ENCODE results near the gene COX7C. TPM values are rescaled to one million over a fixed set of nuclear protein-coding genes. Genes with fewer than 3 reads are reported as not detected.
A peak's percentile ranks its signal among the peaks of the same experiment; 100 is the strongest.
"Not testable (repeated sequence)": the region's sequence is repeated elsewhere in the genome, so short reads cannot be mapped to it uniquely, and the experiment has no call there.

Gene COX7C
- total and polyA plus RNA-seq, 9 of the 15 experiments (the other 6 are each of a cell fraction or from before 2014, with no cell fraction given), result 576 to 1,783 (median 996) TPM

DNA sequence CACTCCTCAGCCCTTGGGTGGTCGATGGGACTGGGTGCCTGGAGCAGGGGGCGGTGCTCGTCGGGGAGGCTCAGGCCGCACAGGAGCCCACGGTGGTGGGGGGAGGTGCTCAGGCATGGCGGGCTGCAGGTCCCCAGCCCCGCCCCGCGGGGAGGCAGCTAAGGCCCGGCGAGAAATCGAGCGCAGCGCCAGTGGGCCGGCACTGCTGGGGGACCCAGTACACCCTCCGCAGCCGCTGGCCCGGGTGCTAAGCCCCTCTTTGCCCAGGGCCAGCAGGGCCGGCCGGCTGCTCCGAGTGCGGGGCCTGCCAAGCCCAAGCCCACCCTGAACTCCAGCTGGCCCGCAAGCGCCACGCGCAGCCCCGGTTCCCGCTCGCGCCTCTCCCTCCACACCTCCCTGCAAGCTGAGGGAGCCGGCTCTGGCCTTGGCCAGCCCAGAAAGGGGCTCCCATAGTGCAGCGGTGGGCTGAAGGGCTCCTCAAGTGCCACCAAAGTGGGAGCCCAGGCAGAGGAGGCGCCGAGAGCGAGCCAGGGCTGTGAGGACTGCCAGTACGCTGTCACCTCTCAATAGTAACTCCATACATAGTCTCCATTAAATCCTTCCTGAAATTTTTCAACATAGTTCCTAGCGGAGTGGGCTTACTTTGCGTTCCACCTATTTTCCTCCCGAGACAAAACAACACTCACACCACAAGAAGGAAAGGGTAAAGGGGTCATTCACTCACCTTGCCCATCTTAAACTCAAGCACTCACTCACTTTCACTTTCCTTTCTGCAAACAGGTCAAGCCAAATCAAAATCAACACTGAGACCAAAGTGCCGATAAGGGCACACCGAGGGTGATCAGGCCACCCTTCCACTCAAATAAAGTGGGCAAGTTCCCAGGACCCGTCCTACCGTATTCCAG lies 48.0 kb upstream of the COX7C start (continued):
- TF ChIP-seq, protein P1, sequence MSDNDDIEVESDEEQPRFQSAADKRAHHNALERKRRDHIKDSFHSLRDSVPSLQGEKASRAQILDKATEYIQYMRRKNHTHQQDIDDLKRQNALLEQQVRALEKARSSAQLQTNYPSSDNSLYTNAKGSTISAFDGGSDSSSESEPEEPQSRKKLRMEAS (CRISPR knock-in tag; IDR thresholded peaks at IDR 0.05), result peak; percentile 10; the same call in 1 of the 2 replicates
- peak; percentile 42; the same call in 1 of the 2 replicates for TF ChIP-seq L3MBTL2 (IDR thresholded peaks at IDR 0.05)
- peak; percentile 18; the same call in 1 of the 2 replicates for TF ChIP-seq E2F3 (CRISPR knock-in tag; IDR thresholded peaks at IDR 0.05)
- TF ChIP-seq SMAD4 (CRISPR knock-in tag; conservative IDR thresholded peaks at IDR 0.05), result peak; percentile 18; the same call in 1 of the 2 replicates
- peak; percentile 71 for TF ChIP-seq RBBP5 (IDR thresholded peaks at IDR 0.05; ENCODE audit: borderline replicate concordance, insufficient read depth, low read length, poor library complexity, severe bottlenecking)
- TF ChIP-seq, protein P2, sequence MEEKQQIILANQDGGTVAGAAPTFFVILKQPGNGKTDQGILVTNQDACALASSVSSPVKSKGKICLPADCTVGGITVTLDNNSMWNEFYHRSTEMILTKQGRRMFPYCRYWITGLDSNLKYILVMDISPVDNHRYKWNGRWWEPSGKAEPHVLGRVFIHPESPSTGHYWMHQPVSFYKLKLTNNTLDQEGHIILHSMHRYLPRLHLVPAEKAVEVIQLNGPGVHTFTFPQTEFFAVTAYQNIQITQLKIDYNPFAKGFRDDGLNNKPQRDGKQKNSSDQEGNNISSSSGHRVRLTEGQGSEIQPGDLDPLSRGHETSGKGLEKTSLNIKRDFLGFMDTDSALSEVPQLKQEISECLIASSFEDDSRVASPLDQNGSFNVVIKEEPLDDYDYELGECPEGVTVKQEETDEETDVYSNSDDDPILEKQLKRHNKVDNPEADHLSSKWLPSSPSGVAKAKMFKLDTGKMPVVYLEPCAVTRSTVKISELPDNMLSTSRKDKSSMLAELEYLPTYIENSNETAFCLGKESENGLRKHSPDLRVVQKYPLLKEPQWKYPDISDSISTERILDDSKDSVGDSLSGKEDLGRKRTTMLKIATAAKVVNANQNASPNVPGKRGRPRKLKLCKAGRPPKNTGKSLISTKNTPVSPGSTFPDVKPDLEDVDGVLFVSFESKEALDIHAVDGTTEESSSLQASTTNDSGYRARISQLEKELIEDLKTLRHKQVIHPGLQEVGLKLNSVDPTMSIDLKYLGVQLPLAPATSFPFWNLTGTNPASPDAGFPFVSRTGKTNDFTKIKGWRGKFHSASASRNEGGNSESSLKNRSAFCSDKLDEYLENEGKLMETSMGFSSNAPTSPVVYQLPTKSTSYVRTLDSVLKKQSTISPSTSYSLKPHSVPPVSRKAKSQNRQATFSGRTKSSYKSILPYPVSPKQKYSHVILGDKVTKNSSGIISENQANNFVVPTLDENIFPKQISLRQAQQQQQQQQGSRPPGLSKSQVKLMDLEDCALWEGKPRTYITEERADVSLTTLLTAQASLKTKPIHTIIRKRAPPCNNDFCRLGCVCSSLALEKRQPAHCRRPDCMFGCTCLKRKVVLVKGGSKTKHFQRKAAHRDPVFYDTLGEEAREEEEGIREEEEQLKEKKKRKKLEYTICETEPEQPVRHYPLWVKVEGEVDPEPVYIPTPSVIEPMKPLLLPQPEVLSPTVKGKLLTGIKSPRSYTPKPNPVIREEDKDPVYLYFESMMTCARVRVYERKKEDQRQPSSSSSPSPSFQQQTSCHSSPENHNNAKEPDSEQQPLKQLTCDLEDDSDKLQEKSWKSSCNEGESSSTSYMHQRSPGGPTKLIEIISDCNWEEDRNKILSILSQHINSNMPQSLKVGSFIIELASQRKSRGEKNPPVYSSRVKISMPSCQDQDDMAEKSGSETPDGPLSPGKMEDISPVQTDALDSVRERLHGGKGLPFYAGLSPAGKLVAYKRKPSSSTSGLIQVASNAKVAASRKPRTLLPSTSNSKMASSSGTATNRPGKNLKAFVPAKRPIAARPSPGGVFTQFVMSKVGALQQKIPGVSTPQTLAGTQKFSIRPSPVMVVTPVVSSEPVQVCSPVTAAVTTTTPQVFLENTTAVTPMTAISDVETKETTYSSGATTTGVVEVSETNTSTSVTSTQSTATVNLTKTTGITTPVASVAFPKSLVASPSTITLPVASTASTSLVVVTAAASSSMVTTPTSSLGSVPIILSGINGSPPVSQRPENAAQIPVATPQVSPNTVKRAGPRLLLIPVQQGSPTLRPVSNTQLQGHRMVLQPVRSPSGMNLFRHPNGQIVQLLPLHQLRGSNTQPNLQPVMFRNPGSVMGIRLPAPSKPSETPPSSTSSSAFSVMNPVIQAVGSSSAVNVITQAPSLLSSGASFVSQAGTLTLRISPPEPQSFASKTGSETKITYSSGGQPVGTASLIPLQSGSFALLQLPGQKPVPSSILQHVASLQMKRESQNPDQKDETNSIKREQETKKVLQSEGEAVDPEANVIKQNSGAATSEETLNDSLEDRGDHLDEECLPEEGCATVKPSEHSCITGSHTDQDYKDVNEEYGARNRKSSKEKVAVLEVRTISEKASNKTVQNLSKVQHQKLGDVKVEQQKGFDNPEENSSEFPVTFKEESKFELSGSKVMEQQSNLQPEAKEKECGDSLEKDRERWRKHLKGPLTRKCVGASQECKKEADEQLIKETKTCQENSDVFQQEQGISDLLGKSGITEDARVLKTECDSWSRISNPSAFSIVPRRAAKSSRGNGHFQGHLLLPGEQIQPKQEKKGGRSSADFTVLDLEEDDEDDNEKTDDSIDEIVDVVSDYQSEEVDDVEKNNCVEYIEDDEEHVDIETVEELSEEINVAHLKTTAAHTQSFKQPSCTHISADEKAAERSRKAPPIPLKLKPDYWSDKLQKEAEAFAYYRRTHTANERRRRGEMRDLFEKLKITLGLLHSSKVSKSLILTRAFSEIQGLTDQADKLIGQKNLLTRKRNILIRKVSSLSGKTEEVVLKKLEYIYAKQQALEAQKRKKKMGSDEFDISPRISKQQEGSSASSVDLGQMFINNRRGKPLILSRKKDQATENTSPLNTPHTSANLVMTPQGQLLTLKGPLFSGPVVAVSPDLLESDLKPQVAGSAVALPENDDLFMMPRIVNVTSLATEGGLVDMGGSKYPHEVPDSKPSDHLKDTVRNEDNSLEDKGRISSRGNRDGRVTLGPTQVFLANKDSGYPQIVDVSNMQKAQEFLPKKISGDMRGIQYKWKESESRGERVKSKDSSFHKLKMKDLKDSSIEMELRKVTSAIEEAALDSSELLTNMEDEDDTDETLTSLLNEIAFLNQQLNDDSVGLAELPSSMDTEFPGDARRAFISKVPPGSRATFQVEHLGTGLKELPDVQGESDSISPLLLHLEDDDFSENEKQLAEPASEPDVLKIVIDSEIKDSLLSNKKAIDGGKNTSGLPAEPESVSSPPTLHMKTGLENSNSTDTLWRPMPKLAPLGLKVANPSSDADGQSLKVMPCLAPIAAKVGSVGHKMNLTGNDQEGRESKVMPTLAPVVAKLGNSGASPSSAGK (IDR thresholded peaks at IDR 0.05), result peak; percentile 77
- TF ChIP-seq STAG1 (CRISPR knock-in tag; IDR thresholded peaks at IDR 0.05; ENCODE audit: borderline replicate concordance), result 0 out of 2 replicates have a peak, but pooled peaks have one; percentile 13
- peak in 1 of 2 experiments; percentile 19; a peak in 1 of 4 replicates for TF ChIP-seq NRF1 (conservative IDR thresholded peaks at IDR 0.05 in 1 of 2, IDR thresholded peaks at IDR 0.05 in 1 of 2)
- peak; percentile 40 for TF ChIP-seq POLR2A (conservative IDR thresholded peaks at IDR 0.05)
- peak; percentile 72 for TF ChIP-seq POLR2G (IDR thresholded peaks at IDR 0.05; ENCODE audit: low read depth, low read length)
- TF ChIP-seq NCOA1 (IDR thresholded peaks at IDR 0.05; ENCODE audit: low read depth), result 0 out of 2 replicates have a peak, but pooled peaks have one; percentile 33
- TF ChIP-seq FOXM1 (IDR thresholded peaks at IDR 0.05; ENCODE audit: low read depth), result peak; percentile 35; the same call in 1 of the 2 replicates
- TF ChIP-seq FOXM1 (CRISPR knock-in tag; IDR thresholded peaks at IDR 0.05; ENCODE audit: low read depth), result not testable (repeated sequence)
- TF ChIP-seq, protein P3, sequence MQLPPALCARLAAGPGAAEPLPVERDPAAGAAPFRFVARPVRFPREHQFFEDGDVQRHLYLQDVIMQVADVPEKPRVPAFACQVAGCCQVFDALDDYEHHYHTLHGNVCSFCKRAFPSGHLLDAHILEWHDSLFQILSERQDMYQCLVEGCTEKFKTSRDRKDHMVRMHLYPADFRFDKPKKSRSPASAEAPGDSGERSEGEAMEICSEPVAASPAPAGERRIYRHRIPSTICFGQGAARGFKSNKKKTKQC (CRISPR knock-in tag; IDR thresholded peaks at IDR 0.05), result 0 out of 2 replicates have a peak, but pooled peaks have one; percentile 25
